Heart left ventricle (tissue), 13 donors: Measurements from ENCODE around the gene PRRX2.

Source experiments
- CTCF ChIP-seq, 12 donors: fragments of 200-600 bp; sonication (generic) in 4 of 12; IDR thresholded peaks; one replicate each; pipeline versions ENCODE4 v1.5.0 to v1.8.0; 2018 to 2022; ENCODE audit warnings: antibody characterized with exemption in 12 of 12, mild to moderate bottlenecking in 5 of 12
- POLR2A ChIP-seq, 2 donors: fragments of 450-650 bp; IDR thresholded peaks; one replicate each; pipeline ENCODE4 v1.6.1; 2017; ENCODE audit warnings: antibody characterized with exemption in 2 of 2, mild to moderate bottlenecking in 2 of 2, moderate library complexity in 2 of 2
- donor health status: ischemic (EF 13 %, LVEDD 7.1; RV severe dilation, severe dysfunction).
- donor health status: DM: no; HTN: yes; CAD: no.
- donor health status: DM: no; HTN: no; CAD: no.
- donor health status: ischemic (EF 25% LVEDD 6.9; RV normal size, moderate dysfunction).
- donor health status: ischemic (EF 25% LVEDD 5.7; RV mildly dilated, moderate dysfunction).
- donor health status: ischemic (EF 35%, LVEDD 5.7; RV mildly dilated, moderate dysfunction).
- donor health status: nonischemic (EF 11% LVEDD 7.7; RV severe dilation, severe dysfunction).
- donor health status: DM: yes; HTN: yes; CAD: no.
- donor health status: PGD.
- donor health status: ischemic (EF 29% LVEDD 5.4; RV normal size, mild dysfunction).
- donor health status: nonischemic (EF 23%, LVEDD 6.1; RV moderate dilation, normal function).

GRCh38 chr9:129759804-129760502 is 94.5 kb downstream of the PRRX2 start:
- TF ChIP-seq CTCF (IDR thresholded peaks at IDR 0.05) (no peak), POLR2A (IDR thresholded peaks at IDR 0.05) (no peak)
